NCI-H82 (cell line): ENCODE measurements around the gene UNC80.
A peak's percentile ranks its signal among the peaks of the same experiment; 100 is the strongest.

ENCODE experiments used
- DNase-seq: peaks from one replicate; lab custom pipeline; 2025; lab: John Stamatoyannopoulos, UW

UNC80 gene

DNA sequence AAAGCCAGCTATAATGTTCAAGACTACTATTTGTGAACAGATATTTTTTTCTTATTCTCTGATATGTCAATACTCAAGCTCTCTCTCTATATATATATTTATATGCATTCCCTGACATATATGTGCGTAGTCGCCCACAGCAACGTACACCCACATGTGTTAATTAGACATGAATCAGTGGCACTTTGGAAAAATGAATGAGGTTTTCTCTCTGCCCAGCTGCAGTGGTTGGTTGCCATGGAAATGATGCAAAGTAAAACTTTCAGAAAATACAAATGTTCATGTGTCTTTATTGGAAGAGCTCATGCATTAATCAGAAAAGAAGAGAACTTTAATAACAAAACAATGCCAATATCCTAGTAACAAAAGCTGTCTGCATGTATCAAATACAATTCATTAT, 34.7 kb downstream of the UNC80 start:
- DNase-seq = no peak

DNA sequence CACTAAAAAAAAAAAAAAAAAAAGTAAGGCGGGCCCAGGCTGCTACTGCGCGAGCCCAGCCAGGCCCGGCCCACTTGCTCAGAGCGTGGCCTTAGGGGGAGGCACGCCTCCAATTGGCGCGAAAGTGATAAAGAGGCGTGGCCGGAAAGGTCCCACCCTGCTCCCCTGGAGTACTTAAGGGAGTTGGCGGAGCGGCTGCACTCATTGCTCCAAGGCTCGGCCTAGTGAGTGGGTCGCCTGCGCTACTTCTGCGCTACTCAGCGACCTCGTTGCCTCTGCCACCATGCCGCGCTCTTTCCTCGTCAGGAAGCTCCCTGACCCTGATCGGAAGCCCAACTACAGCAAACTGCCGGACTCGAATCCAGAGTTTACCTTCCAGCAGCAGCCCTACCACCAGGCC, 36.9 kb downstream of the UNC80 start:
- DNase-seq = no peak

DNA sequence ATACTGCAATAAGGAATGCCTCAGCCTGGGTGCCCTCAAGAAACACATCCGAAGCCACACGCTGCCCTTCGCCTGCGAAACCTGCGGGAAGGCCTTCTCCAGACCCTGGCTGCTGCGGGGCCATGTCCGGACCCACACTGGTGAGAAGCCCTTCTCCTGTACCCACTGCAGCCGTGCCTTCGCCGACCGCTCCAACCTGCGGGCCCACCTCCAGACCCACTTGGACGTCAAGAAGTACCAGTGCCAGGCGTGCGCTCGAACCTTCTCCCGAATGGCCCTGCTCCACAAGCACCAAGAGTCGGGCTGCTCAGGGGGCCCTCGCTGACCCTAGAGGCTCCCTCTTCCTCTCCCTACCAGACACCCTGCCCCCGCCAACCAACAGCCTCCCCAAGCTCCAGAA, 37.6 kb downstream of the UNC80 start:
- DNase-seq = no peak

DNA sequence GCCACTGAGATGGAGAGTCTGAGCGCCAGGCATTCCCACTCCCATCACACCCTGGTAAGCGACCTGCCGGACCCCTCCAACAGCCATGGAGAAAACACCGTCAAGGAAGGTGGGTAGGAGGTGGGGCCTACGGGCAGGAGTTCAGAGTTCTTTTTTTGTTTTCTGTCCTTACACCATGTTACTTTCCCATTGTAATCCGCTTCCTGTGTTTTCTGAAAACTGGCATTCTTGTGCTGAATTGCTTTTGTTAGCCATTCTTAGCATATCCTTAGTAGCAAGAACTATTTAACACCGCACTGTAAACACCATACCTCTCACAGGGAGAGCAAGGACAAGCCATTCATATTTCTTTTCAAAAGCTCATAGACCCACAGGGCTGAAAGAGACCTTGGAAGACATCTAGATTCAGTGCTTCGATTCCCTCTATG, 46.2 kb downstream of the UNC80 start:
- DNase-seq = no peak

DNA sequence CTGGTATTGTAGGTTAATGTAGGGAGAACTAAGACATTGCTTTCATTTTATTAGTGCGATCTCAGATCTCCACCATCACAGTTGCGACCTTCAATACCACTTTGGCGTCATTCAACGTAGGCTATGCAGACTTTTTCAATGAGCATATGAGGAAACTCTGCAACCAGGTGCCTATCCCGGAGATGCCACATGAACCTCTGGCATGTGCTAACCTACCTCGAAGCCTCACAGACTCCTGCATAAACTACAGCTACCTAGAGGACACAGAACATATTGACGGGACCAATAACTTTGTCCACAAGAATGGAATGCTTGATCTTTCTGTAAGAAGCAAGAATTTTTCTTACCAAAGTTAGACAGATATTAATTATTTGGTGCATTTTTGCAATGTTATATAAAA, 47.3 kb downstream of the UNC80 start:
- no peak for DNase-seq

DNA sequence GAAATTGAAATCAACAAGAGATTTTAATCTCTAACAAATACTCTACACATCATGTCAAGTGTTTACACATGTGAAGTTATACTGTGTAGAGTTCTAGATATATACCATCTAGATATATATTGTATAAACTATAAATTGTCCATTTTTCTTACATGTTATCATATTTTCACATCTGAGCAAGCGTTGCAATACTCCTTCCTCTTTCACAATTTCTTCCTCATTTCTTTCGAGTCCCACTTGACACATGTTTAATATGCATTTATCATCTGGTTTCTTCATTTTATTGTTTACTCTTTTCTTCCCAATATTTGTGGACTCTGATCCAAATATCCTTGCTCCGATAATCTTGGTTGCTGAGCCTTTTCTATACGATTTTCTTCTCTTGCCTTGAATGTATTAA, 50.2 kb downstream of the UNC80 start:
- no peak for DNase-seq

DNA sequence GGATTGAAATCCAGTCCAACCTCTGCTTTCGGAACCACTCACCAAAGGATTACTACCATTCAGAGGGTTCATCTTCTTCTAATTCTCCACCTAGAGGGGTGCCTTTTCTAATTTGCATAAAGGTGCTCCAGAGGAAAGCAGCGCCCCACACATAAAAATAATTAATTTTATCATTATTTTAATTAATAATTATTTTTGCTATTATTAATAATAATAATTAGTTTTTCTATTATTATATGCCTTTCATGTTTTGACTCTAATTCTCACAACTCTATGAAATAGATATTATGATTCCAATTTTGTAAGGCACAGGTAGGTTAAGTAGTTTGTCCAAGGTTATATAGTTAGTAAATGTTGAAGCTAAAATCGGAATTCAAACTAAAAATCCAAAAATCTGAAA, 51.9 kb downstream of the UNC80 start:
- no peak for DNase-seq

DNA sequence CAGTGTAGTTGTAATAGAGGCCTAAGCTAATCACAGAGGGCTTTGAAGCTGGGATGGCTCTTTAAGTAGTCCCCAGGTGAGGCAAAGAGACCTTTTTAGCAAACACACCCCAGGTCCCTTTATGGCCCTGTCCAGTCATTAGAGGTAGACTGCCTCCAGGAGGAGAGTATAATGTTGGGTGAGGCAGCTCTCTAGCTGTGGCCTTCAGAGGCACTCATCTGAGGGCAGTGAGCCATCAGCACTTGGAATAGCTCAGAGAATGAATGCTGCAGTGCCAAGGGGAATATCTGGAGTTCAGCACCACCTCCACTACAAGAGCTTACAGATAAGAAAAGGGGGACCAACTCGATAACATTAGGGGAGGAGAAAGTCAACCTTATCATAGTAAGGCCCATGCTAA, 52.8 kb downstream of the UNC80 start:
- no peak for DNase-seq

DNA sequence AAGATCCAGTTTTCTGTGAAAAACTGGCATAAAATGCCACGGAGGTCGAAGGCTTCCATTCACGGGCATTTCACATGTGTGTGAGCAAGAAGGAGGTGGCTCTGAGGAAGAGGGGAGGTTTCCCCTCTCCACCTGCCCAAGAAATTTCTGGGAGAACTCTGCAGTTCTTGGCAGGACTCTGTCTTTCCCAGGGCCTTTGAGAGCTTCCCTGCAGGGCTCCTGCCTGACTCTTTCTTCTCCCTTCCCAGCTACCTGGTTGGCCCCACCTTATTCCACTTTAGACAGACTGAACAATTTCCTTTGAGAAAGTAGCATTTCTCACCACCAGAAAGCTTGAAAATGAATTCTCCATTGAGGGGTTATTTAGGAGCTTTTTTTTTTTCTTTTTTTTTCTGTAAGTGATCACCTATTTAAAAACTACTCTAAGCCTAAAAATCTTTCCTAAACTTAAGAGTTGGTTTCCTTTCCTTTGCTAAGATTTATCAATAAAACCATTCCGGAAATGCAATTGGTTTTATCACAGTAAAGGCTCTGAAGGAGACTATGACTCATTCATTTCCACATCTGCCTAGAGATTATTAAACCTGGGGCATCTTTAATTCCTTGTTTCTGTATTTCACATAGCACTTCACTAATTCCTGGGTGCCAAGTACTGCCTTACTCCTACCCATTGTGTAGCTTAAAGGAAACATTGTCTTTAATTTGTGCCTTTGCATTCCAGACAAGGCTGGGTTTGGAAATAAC, 59.3 kb downstream of the UNC80 start:
- DNase-seq = no peak

DNA sequence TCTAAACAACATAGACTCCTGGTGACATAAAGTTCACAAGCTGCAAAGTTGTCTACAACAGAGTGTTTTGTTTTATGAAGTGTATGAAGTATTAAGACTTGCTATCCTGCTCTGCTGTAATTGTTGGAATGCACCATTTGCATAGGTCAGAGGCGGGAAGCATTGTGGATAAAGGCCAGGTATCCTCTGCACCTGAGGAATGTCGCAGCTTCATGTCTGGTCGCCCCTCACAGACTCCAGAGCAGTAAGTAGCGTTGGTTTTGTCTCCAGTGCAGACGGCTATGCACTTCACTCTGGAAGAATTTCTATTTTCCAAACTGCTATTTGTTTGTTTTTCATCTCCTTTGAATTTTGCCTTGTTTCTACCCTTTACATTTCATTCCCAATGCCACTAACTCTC, 63.1 kb downstream of the UNC80 start:
- no peak for DNase-seq

DNA sequence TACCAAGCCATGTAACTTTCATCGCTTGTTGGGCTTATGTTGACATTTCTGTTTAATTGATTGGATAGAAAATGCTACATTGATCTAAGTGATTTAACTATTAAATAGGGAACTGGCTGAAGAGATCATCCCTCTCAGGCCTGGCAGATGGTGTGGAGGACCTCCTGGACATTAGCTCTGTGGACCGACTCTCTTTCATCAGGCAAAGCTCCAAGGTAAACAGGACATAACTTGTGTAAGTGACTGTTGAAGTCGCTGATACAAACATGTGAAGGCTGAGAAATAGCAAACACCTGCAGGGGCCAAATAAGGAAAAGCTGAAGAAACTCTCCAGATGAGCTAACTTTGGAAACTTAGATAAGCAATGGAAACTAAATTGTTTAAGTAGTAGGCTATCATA, 68.8 kb downstream of the UNC80 start:
- no peak for DNase-seq

DNA sequence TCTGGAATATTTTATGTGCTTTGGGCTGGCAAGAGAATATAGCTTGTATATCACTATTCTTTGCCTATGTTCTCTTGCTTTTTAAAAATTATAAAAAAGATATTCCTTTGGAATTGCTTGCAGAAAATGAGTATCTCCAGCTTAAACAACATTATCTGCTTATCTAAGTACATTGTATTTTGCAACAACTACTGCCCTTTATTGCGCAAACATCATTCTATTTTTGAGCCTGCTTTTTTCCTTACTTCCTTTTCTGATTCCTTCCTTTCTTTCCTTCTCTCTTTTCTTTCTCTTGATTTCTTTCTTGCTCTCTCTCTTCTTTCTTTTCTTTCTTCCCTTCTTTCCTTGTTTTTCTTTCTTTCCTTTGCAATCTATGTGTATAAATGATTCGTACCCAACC, 74.0 kb downstream of the UNC80 start:
- DNase-seq = no peak

DNA sequence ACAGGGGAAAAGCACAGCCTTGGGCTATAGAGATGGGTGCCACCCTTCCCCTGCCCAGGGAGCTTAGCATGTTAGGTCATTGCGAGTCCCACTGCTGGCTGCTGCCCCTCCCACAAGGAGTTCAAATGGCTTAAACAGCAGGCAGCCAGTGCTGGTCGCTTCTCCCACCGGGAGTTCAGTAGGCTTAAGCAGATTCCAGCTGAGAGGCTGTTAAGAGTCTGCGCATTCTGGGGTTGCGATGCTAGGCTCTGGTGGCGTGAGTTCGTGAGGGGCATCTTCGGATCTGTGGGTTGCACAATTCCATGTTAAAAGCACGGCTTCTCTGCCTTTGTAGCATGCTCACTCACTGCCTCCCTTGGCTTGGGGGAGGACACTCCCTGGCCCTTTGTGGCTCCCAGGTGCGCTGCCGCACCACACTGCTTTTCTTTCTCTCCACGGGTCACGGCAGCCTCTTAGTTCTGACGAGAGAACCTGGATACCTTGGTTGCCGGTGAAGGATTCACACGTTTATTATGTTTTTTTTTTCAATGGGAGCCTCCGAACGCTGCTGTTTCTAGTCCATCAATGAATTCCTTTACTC, 93.2 kb downstream of the UNC80 start:
- no peak for DNase-seq

DNA sequence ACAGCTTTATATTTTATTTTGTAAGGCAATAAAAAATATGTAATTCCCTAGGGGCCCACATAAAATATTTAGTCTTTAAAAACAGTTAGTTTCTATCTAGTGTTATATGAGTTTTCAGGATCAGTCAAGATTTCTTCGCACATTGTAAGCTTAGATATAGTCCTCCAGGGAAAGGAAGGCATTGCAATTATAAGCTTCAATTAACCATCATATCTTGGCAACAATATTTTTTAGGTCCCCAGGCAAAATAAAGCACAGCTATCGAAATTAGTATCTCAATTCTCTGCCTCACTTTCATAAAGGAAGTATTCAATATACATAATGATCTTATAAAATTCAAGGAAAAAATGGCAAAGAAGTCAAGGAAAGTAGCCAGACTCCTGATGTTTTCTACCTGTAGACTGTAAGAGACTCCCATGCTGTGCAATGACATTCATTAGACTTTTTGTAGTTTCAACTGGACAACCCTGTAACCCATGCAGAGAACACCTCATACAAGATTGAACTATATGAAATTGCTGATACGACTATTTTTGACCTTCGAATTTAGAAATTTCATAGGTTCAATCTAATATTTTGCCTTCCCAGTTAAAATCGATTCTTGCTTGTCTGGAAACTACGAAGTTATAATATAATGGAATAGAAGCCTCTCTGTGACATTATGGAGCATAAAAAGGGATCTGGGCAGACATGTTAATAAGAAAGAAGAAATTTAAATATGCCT, 96.8 kb downstream of the UNC80 start:
- no peak for DNase-seq

DNA sequence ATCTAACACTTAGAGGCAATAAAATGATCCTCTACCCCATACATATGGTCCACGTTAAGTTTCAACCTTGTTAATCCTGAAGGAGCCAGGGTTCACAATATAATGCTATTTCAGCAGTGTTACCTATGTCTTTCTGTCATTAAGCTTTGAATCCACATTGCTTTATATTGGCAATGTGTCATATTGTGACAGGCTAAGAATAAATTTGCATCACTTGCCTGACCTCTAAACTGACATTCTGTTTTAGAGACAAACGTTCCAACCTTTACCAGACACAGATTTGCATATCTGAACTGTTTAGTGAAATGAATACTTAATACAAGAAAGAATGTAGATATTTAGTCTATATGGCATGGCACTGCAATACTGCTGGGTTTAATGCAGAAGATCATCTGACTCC, 98.4 kb downstream of the UNC80 start:
- peak; percentile 9 for DNase-seq

DNA sequence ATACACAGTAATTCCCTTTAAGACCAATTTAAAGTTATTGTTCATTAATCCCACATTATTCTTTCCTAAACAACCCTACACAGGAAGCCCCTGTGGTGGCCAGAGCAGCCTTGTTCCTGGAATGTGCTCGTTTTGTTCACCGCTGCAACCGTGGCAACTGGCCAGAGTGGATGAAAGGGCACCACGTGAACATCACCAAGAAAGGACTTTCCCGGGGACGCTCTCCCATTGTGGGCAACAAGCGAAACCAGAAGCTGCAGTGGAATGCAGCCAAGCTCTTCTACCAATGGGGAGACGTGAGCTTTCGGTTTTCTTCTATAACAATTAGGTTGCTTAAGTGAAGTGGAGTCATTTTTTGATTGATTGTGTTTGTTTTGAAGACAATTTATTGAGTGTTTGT, 101.0 kb downstream of the UNC80 start:
- DNase-seq = no peak

DNA sequence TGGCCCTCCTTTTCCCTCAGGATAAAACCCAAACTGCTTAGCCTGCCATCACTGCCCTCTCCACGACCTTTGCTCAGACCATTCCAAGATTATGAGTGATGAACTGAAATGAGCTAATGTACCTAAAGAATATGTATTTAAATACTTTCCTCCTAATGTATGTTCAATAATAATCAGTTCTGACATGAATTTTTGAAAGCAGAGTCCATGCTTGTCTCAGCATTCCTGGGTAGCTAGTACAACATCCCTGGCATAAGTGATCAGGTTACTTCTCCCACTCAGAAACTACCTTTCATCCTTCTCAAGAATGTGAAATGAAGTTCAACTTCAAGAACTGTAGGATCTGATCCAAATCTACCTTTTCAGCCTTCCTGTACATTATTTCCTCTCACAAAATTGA, 103.6 kb downstream of the UNC80 start:
- no peak for DNase-seq

DNA sequence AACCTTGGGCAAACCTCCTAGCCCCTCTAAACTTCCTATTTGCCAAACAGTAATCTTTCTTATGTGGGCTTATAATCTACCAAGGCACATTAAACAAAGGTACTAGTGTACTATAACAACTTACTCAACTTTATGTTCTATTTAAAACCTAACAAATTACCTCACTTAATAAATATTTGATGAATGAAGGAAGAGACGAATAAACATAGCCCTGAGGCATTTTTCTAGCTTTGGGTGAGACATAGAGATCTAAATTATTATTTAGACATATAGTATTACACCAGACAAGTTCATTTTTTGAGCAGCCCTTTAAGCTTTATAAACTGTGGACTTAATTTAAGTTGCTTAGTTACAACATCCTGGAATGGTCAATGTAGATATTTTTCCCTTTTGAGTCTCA, 104.6 kb downstream of the UNC80 start:
- DNase-seq = no peak

DNA sequence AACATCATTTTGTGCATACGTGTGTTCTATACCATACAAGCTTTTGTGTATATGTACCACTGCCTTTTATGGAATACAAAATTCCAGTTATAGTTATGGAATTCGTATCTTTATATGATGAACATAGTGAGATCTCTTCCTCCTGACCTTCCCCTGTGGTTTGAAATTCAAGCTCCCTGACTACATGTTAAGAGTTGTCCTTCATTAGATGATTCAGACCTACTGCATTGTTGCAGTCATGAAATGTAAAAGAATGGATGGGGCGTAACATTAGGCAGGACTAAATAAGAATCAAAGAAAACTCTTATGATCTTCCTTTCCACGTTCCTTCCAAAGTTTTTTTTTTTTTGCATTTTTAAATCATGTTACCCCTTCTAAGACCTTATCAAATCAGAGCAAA, 107.1 kb downstream of the UNC80 start:
- no peak for DNase-seq

DNA sequence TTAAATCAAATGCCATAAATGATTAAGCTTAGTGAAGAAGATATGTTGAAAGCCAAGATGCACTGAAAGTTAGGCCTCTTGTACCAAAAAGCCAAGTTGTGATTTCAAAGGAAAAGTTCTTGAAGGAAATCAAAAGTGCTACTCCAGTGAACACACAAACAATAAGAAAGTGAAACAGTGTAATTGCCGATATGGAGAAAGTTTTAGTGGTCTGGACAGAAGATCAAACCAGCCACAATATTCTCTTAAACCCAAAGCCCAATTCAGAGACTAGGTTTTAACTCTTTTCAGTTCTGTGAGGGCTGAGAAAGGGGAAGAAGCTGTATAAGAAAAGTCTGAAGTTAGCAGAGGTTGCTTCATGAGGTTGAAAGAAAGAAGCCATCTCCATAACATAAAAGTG, 129.0 kb downstream of the UNC80 start:
- DNase-seq = no peak

DNA sequence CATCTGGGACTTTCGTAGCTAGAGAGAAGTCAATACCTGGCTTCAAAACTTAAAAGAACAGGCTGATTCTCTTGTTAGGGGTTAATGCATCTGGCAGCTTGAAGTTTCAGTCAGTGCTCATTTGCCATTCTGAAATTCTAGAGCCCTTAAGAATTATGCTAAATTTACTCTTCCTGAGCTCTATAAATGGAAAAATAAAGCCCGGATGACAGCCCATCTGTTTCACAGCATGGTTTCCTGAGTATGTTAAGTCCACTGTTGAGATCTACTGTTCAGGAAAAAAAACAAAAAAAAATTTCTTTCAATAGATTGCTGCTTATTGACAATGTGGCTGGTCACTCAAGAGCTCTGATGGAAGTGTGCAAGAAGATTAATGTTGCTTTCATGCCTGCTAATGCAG, 129.5 kb downstream of the UNC80 start:
- DNase-seq = no peak

DNA sequence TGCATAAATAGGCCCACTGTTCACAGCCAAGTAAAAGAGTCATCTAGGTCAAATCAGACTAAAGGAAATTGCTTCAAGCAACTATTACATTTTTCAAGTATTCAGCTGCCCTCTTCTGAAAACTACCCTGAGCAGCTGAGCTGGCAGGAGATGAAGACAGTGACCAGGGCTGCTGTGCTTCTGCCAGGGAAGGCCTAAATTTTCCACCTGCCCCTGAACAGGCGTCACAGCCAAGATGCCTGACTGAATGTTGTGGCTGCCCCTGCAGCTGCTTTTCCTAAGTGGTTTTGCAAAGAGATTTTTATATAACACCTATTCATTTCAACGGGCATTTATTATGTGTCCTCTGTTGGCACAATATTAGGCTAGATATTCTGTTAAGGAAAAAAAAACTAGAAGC, 134.1 kb downstream of the UNC80 start:
- DNase-seq = no peak

DNA sequence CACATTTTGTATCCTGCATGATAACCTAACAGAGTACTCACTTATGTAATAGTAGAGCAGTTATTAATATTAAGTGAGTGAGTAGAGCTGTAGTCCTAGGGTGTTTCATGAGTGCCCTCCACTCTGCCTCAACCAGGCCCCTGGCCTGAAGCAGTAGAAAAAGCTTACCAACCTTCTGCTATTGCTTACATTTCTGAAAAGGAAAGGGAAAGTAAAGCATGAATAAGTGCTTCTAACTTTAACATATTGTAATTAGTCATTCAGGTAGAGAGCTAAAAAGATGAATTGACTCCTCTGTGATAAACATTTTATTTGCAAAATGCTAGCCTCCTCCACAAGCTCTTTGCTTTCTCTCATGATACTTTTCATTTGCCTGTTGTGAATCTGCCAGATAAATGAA, 136.1 kb downstream of the UNC80 start:
- no peak for DNase-seq

DNA sequence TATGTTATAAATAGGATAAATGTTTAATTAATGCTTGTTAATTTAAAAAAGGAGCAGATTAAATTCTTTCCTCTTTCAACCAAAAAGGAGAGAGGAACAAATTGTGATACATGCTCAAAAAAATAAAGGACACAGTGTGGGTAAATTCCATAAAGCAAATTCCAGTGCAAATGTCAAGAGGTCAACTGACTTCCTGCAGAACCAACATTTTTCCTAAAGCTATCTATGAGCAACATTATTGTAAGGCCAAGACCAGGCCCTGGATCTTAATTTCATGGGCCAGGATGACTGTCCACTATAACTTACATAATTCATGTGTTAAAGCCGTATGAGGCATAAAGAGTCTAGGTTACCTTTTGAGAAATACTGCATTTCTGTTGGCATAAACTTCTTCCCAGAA, 136.9 kb downstream of the UNC80 start:
- no peak for DNase-seq
